HepG2 (cell line): ENCODE data around the gene RAD51D. TPM values are rescaled to one million over a fixed set of nuclear protein-coding genes. Genes with fewer than 3 reads are reported as not detected.
A peak's percentile ranks its signal among the peaks of the same experiment; 100 is the strongest.

ENCODE experiments used
- ATAC-seq: fragments of 200-7000 bp; cut with Tn5 transposase; 3 replicates; pipeline ENCODE4 v1.9.1; 2020; ENCODE audit warnings: mild to moderate bottlenecking, moderate library complexity
- BruUV-seq: library from RNA; stranded (reverse); fragments of 400-500 nt; replicated peaks from 2 replicates; lab custom pipeline; 2021; lab: Mats Ljungman, UMichigan
- CTCF ChIA-PET: fragments of 300-600 bp; formaldehyde crosslinking; extraction: SDS; loops from one replicate; lab custom pipeline; 2021; ENCODE audit warnings: low total read pairs, inconsistent platforms, low intra/inter-chr PET ratio; lab: Yijun Ruan, JAX
- POLR2A ChIA-PET: fragments of 350-600 bp; sonication (Branson Sonifier 250); formaldehyde crosslinking; loops from one replicate; lab custom pipeline; 2020; ENCODE audit warnings: antibody characterized with exemption, inconsistent platforms; lab: Yijun Ruan, JAX
- DNase-seq: peaks from one replicate; pipeline ENCODE4 v3.0.0-alpha.2; 2015; ENCODE audit warnings: low spot score
- FAIRE-seq: peaks from 3 replicates; lab custom pipeline; 2011; peaks lifted over from hg19 to GRCh38; lab: Jason Lieb, UNC
- H2AFZ ChIP-seq: one replicate; pipeline ENCODE4 v1.6.1; 2011; ENCODE audit warnings: low read length, inconsistent platforms
- H3K27ac ChIP-seq: fragments of 300-600 bp; 3 replicates; pipeline ENCODE4 v1.8.0; 2011; ENCODE audit warnings: mixed run types, mild to moderate bottlenecking, mixed read lengths, low read length, inconsistent platforms; ENCODE audit not compliant: insufficient read depth; ENCODE audit errors: extremely low read length
- H3K27me3 ChIP-seq, 2 experiments: fragments of 200-600 bp in 1 of 2; 2 replicates in 1 of 2; 3 replicates in 1 of 2; pipeline versions ENCODE4 v1.6.0 to v1.8.0; 2011; ENCODE audit warnings: low read length in 2 of 2, mild to moderate bottlenecking in 2 of 2, moderate library complexity in 2 of 2, inconsistent platforms in 1 of 2; ENCODE audit not compliant: insufficient read depth in 2 of 2, control insufficient read depth in 1 of 2
- H3K36me3 ChIP-seq, 2 experiments: fragments of 200-600 bp in 1 of 2; replicated peaks in 1 of 2; 2 replicates in 1 of 2; 3 replicates in 1 of 2; pipeline versions ENCODE4 v1.5.1 to v1.8.0; 2011; ENCODE audit warnings: low read length in 2 of 2, inconsistent platforms in 1 of 2; ENCODE audit not compliant: insufficient read depth in 2 of 2, control insufficient read depth in 1 of 2
- H3K4me1 ChIP-seq: 2 replicates; pipeline ENCODE4 v1.5.1; 2012; ENCODE audit warnings: low read length, inconsistent platforms; ENCODE audit not compliant: insufficient read depth
- H3K4me2 ChIP-seq: 2 replicates; pipeline ENCODE4 v1.6.0; 2011; ENCODE audit warnings: low read depth, low read length, inconsistent platforms
- H3K4me3 ChIP-seq, 3 experiments: fragments of 200-600 bp in 1 of 3; sonication (generic), shearing (Covaris generic) in 1 of 3; replicated peaks in 1 of 3; 2 replicates each; pipeline ENCODE4 v1.5.1; 2011 to 2016; ENCODE audit warnings: low read length in 3 of 3, inconsistent platforms in 2 of 3, low read depth in 2 of 3, mild to moderate bottlenecking in 2 of 3, control low read depth in 1 of 3, mixed read lengths in 1 of 3; ENCODE audit not compliant: insufficient read depth in 1 of 3
- H3K79me2 ChIP-seq: one replicate; pipeline ENCODE4 v1.6.1; 2011; ENCODE audit warnings: low read length, inconsistent platforms; ENCODE audit not compliant: insufficient read depth
- H3K9ac ChIP-seq: 2 replicates; pipeline ENCODE4 v1.6.0; 2011; ENCODE audit warnings: mild to moderate bottlenecking, low read depth, low read length, inconsistent platforms; ENCODE audit not compliant: insufficient read depth
- H3K9me3 ChIP-seq: 2 replicates; pipeline ENCODE4 v1.5.1; 2012; ENCODE audit warnings: mild to moderate bottlenecking, low read length
- H4K20me1 ChIP-seq: 2 replicates; pipeline ENCODE4 v1.6.0; 2011; ENCODE audit warnings: inconsistent platforms, mild to moderate bottlenecking, low read length, moderate library complexity; ENCODE audit not compliant: insufficient read depth
- GLMP ChIP-seq: sonication (generic); formaldehyde crosslinking; IDR thresholded peaks from 2 replicates; pipeline ENCODE4 v1.9.0; 2021; ENCODE audit warnings: missing genetic modification reagents, mild to moderate bottlenecking, borderline replicate concordance
- POLR2G ChIP-seq: fragments of 200-400 bp; formaldehyde crosslinking; IDR thresholded peaks from 2 replicates; pipeline ENCODE4 v1.6.1; 2018; ENCODE audit warnings: mild to moderate bottlenecking, low read depth, low read length, moderate library complexity
- SNRNP70 ChIP-seq: fragments of 200-400 bp; formaldehyde crosslinking; IDR thresholded peaks from 2 replicates; pipeline ENCODE4 v1.6.1; 2017; ENCODE audit warnings: mild to moderate bottlenecking, low read depth, low read length, moderate library complexity
- ZNF280B ChIP-seq: sonication (generic); formaldehyde crosslinking; IDR thresholded peaks from 2 replicates; pipeline ENCODE4 v1.5.0; 2020; ENCODE audit warnings: missing genetic modification reagents, mild to moderate bottlenecking, borderline replicate concordance
- ZNF441 ChIP-seq: sonication (generic); formaldehyde crosslinking; IDR thresholded peaks from 2 replicates; pipeline ENCODE4 v1.7.0; 2021; ENCODE audit warnings: missing genetic modification reagents, borderline replicate concordance
- WGBS: methylation state at CpG from one replicate; pipeline ENCODE4 v1.1.6; 2017; ENCODE audit warnings: low lambda C conversion rate; 5-methylcytosine and 5-hydroxymethylcytosine counted together
- in situ Hi-C: cut with HindIII; loops from 2 replicates; pipeline ENCODE4 v1.10.0; 2017; ENCODE audit warnings: low pct_unique_long_range_greater_than_20kb; ENCODE audit not compliant: extremely low pct_ligation_motif_present
- intact Hi-C: fragments of 100-400 bp; cut with micrococcal nuclease; formaldehyde crosslinking; loops from one replicate; pipeline ENCODE4 v1.10.0; 2022; ENCODE audit not compliant: unreplicated experiment
- polyA plus RNA-seq, 8 experiments: library from polyadenylated mRNA; depleted of rRNA in 3 of 8; stranded (reverse) in 7 of 8; unstranded in 1 of 8; fragments of >200 nt; fragmentation: Illumina TruSeq in 4 of 8; extraction: Trizol in 4 of 8; gene quantifications; 2 replicates each; pipeline versions ENCODE4 v1.2.1 to v1.2.3, GENCODE V29; 2011 to 2016; ENCODE audit warnings: low read depth in 4 of 8, missing spikeins in 1 of 8, mixed read lengths in 1 of 8; ENCODE audit not compliant: insufficient read depth in 1 of 8
- total RNA-seq, 5 experiments: library from RNA; depleted of rRNA; stranded (reverse); fragments of >200 nt; fragmentation: Illumina TruSeq; extraction: Trizol; gene quantifications; 2 replicates each; pipeline ENCODE4 v1.2.3, GENCODE V29; 2016; ENCODE audit warnings: low read depth in 1 of 5

Gene RAD51D
- total and polyA plus RNA-seq, 2 of the 13 experiments (the other 11 are each of a cell fraction or from before 2014, with no cell fraction given), result 6.7 to 13.1 TPM

- Histone ChIP-seq H2AFZ (no peak overlapping the region), H3K4me2 (no peak overlapping the region), H3K4me3 (no peak overlapping the region), H3K36me3 (peaks cover 9 to 35% of the 10 kb centered on the region in 2 experiments), H3K4me1 (no peaks in the 10 kb centered on the region), H3K79me2 (no peaks in the 10 kb centered on the region), H3K27me3 (no peaks in the 10 kb centered on the region), H3K27ac (no peak overlapping the region), H4K20me1 (no peaks in the 10 kb centered on the region), H3K9ac (no peak overlapping the region), H3K9me3 (no peaks in the 10 kb centered on the region)
- TF ChIP-seq SNRNP70 (no peak), ZNF441 (CRISPR knock-in tag) (no peak), POLR2G (0 out of 2 replicates have a peak, but pooled peaks have one; percentile 17), GLMP (no peak), ZNF280B (no peak)
- DNase-seq (no peak), FAIRE-seq (no peak), ATAC-seq (no peak)
- 93% methylated on average over 5 of the region's 5 CpGs for WGBS
- intact Hi-C loops (no loop called here), in situ Hi-C loops (loop anchor here (10.0 kb wide), 1 partner anchor 705 kb away; no protein-coding TSS in a partner anchor)
- BruUV-seq, result no TSS peak
- POLR2A ChIA-PET, result interaction anchor here (1.4 kb wide), 1 partner anchor 17 kb away, joined by 4 read pairs; the partner anchor contains the start of gene UNC45B
- CTCF ChIA-PET, result no interaction called here
Measured at GRCh38 chr17:35129973-35130351, 10.3 kb upstream of the RAD51D start.
